Astrocyte (in vitro differentiated cells and primary cell): Measurements from ENCODE around the gene CEP162.

ENCODE experiments used
- EZH2 ChIP-seq: IDR thresholded peaks from 2 replicates; pipeline ENCODE4 v1.6.1; 2012; ENCODE audit warnings: mild to moderate bottlenecking, low read length, inconsistent platforms; ENCODE audit not compliant: insufficient read depth
- TF ChIP-seq, protein P1 (sequence below): IDR thresholded peaks from 2 replicates; pipeline ENCODE4 v1.5.1; 2011; ENCODE audit warnings: low read depth, mild to moderate bottlenecking, inconsistent platforms, low read length, moderate library complexity; ENCODE audit not compliant: insufficient read depth

DNA sequence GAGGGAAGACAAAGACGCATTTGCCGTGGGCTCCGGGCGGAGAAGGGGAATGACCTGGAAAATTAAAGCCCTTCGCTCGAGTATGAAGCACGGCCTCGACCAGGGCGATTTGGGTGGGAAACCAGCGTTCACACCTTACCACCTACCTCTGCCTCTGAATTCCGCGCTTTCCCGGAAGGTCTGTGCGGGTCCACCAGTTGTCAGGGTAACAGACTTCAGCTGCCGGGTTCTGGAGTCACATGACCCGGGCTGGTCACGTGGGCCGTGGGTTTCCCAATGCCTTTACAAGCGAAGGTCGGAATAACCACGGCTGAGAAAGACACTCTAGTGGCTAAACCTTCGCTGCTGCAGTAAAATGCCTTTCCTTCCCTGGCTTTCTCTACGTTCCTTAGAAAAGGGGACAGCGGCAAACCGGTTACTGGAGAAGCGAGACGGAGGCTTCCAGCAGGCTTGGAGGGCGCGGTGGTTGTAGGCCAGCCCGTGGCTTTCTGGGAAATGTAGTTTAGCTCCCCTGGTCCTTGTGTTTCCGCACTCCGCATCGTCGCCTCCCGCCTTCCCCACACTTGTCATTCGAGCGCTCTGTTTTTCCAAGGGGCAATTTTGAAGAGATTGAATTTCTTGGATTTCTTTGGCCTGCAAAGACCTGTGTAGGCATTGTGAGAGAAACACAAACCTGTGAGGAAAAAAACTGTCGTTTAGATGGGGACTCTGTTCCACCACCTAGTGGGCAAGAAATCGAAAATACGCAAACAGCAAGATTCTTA lies at the start of gene CEP162:
- no peak for TF ChIP-seq EZH2
- TF ChIP-seq, protein P1, sequence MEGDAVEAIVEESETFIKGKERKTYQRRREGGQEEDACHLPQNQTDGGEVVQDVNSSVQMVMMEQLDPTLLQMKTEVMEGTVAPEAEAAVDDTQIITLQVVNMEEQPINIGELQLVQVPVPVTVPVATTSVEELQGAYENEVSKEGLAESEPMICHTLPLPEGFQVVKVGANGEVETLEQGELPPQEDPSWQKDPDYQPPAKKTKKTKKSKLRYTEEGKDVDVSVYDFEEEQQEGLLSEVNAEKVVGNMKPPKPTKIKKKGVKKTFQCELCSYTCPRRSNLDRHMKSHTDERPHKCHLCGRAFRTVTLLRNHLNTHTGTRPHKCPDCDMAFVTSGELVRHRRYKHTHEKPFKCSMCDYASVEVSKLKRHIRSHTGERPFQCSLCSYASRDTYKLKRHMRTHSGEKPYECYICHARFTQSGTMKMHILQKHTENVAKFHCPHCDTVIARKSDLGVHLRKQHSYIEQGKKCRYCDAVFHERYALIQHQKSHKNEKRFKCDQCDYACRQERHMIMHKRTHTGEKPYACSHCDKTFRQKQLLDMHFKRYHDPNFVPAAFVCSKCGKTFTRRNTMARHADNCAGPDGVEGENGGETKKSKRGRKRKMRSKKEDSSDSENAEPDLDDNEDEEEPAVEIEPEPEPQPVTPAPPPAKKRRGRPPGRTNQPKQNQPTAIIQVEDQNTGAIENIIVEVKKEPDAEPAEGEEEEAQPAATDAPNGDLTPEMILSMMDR = peak; percentile 75
